GM18951 (cell line): ENCODE results near the gene CTSG.
"Not testable (repeated sequence)": the region's sequence is repeated elsewhere in the genome, so short reads cannot be mapped to it uniquely, and the experiment has no call there.

ENCODE experiments used
- POLR2A ChIP-seq: IDR thresholded peaks from 4 replicates; pipeline ENCODE4 v1.6.1; 2011; ENCODE audit warnings: mild to moderate bottlenecking; ENCODE audit not compliant: insufficient read length, insufficient read depth; ENCODE audit errors: extremely low read depth
- in situ Hi-C: fragments of 300-500 bp; cut with MboI; formaldehyde crosslinking; loops from one replicate; pipeline ENCODE4 v1.12.0; 2022; ENCODE audit warnings: low sequenced_read_pairs, mixed read lengths, inconsistent platforms; ENCODE audit not compliant: unreplicated experiment

Gene CTSG

GRCh38 chr14:24576182-24576581, at the start of gene CTSG:
CTSG (minus strand) TSS chr14:24576250; CDS start chr14:24576223, 27 bp downstream.
- in situ Hi-C loops: no loop called here
- TF ChIP-seq POLR2A: no peak

GRCh38 chr14:24613747-24614146, 37.7 kb upstream of the CTSG start:
- no peak for TF ChIP-seq POLR2A
- in situ Hi-C loops: no loop called here

- no peak for TF ChIP-seq POLR2A
- in situ Hi-C loops: no loop called here
Measured at GRCh38 chr14:24613241-24613640, 37.2 kb upstream of the CTSG start.

- no peak for TF ChIP-seq POLR2A
- in situ Hi-C loops: no loop called here
Measured at GRCh38 chr14:24612196-24612595, 36.1 kb upstream of the CTSG start.

GRCh38 chr14:24609655-24610344, 33.8 kb upstream of the CTSG start, which contains the start of gene GZMH:
GZMH (minus strand) TSS chr14:24609685; CDS start chr14:24609613, 72 bp downstream.
- no peak for TF ChIP-seq POLR2A
- in situ Hi-C loops: no loop called here

- TF ChIP-seq POLR2A: no peak
- in situ Hi-C loops: no loop called here
Measured at GRCh38 chr14:24607635-24608514, 31.8 kb upstream of the CTSG start.

GRCh38 chr14:24607081-24607480, 31.0 kb upstream of the CTSG start:
- no peak for TF ChIP-seq POLR2A
- in situ Hi-C loops: no loop called here

GRCh38 chr14:24606297-24606696, 30.2 kb upstream of the CTSG start:
- no peak for TF ChIP-seq POLR2A
- in situ Hi-C loops: no loop called here

- in situ Hi-C loops: no loop called here
- no peak for TF ChIP-seq POLR2A
Measured at GRCh38 chr14:24605435-24606190, 29.6 kb upstream of the CTSG start.

GRCh38 chr14:24597403-24597802, 21.4 kb upstream of the CTSG start:
- no peak for TF ChIP-seq POLR2A
- in situ Hi-C loops: no loop called here

GRCh38 chr14:24595073-24595808, 19.2 kb upstream of the CTSG start:
- in situ Hi-C loops: no loop called here
- no peak for TF ChIP-seq POLR2A

- in situ Hi-C loops: not testable (repeated sequence)
Measured at GRCh38 chr14:24591004-24591403, 15.0 kb upstream of the CTSG start.

GRCh38 chr14:24584402-24584801, 8.4 kb upstream of the CTSG start:
- in situ Hi-C loops: not testable (repeated sequence)
